GM23338 (cell line): Measurements from ENCODE around the gene GPR37L1. TPM values are rescaled to one million over a fixed set of nuclear protein-coding genes. Genes with fewer than 3 reads are reported as not detected.

Source experiments
- ATAC-seq: fragments of 200-7000 bp; cut with Tn5 transposase; 3 replicates; pipeline ENCODE4 v1.9.1; 2020
- DNase-seq: peaks from one replicate; pipeline ENCODE4 v3.0.0-alpha.2; 2015; ENCODE audit warnings: low spot score
- H2AFZ ChIP-seq: fragments of 200-600 bp; sonication (generic); 2 replicates; pipeline ENCODE4 v1.8.0; 2016; ENCODE audit warnings: antibody characterized with exemption, mild to moderate bottlenecking, moderate library complexity
- H3F3A ChIP-seq: fragments of 200-600 bp; sonication (generic); replicated peaks from 2 replicates; pipeline ENCODE4 v1.8.0; 2017; ENCODE audit warnings: antibody characterized with exemption, mixed run types, low read depth
- H3K27ac ChIP-seq: fragments of 200-600 bp; sonication (generic); 2 replicates; pipeline ENCODE4 v1.6.1; 2016; ENCODE audit warnings: low read depth
- H3K27me3 ChIP-seq: fragments of 200-600 bp; sonication (generic); 2 replicates; pipeline ENCODE4 v1.8.0; 2016; ENCODE audit warnings: mild to moderate bottlenecking, mixed run types, moderate library complexity; ENCODE audit not compliant: insufficient read depth
- H3K36me3 ChIP-seq: fragments of 200-600 bp; sonication (generic); 2 replicates; pipeline ENCODE4 v1.8.0; 2016; ENCODE audit warnings: mild to moderate bottlenecking; ENCODE audit not compliant: insufficient read depth
- H3K4me1 ChIP-seq: fragments of 200-600 bp; sonication (generic); 2 replicates; pipeline ENCODE4 v1.8.0; 2016; ENCODE audit warnings: mild to moderate bottlenecking, moderate library complexity; ENCODE audit not compliant: insufficient read depth
- H3K4me2 ChIP-seq: fragments of 200-600 bp; sonication (generic); 2 replicates; pipeline ENCODE4 v1.7.1; 2017; ENCODE audit warnings: mixed run types
- H3K4me3 ChIP-seq: fragments of 200-600 bp; sonication (generic); 2 replicates; pipeline ENCODE4 v1.6.1; 2016; ENCODE audit warnings: mixed run types
- H3K79me2 ChIP-seq: fragments of 200-600 bp; sonication (generic); replicated peaks from 2 replicates; pipeline ENCODE4 v1.8.0; 2017; ENCODE audit warnings: mild to moderate bottlenecking; ENCODE audit not compliant: insufficient read depth
- H3K9me2 ChIP-seq: fragments of 200-600 bp; sonication (generic); 2 replicates; pipeline ENCODE4 v1.8.0; 2017; ENCODE audit not compliant: insufficient read depth
- H4K20me1 ChIP-seq: fragments of 200-600 bp; sonication (generic); replicated peaks from 2 replicates; pipeline ENCODE4 v1.8.0; 2017; ENCODE audit warnings: mild to moderate bottlenecking; ENCODE audit not compliant: insufficient read depth
- H3K27ac Mint-ChIP-seq: 2 replicates; pipeline ENCODE4 v1.8.0; 2020; ENCODE audit warnings: inconsistent platforms, mild to moderate bottlenecking, moderate library complexity, mixed read lengths
- H3K27me3 Mint-ChIP-seq: 3 replicates; pipeline ENCODE4 v1.8.0; 2022; ENCODE audit warnings: low read depth, mild to moderate bottlenecking, moderate library complexity, mixed read lengths, inconsistent platforms; ENCODE audit not compliant: insufficient read depth, poor library complexity
- H3K36me3 Mint-ChIP-seq: 3 replicates; pipeline ENCODE4 v1.8.0; 2021; ENCODE audit warnings: low read depth, mild to moderate bottlenecking, inconsistent platforms, moderate library complexity, mixed read lengths
- H3K4me1 Mint-ChIP-seq: 3 replicates; pipeline ENCODE4 v1.8.0; 2020; ENCODE audit warnings: mild to moderate bottlenecking, inconsistent platforms, mixed read lengths
- H3K4me3 Mint-ChIP-seq: 3 replicates; pipeline ENCODE4 v1.8.0; 2021; ENCODE audit warnings: moderate library complexity, mild to moderate bottlenecking, inconsistent platforms, mixed read lengths
- H3K9me3 Mint-ChIP-seq: 3 replicates; pipeline ENCODE4 v1.8.0; 2020; ENCODE audit warnings: moderate library complexity, mild to moderate bottlenecking, inconsistent platforms, mixed read lengths
- CREB1 ChIP-seq: fragments of 250-450 bp; sonication (Bioruptor Pico); IDR thresholded peaks from 2 replicates; pipeline ENCODE4 v1.5.0; 2020; ENCODE audit warnings: low read depth, mild to moderate bottlenecking, moderate library complexity
- EZH2 ChIP-seq: fragments of 200-600 bp; sonication (generic); IDR thresholded peaks from one replicate; pipeline ENCODE4 v1.8.0; 2017; ENCODE audit warnings: antibody characterized with exemption, mild to moderate bottlenecking, low read depth; ENCODE audit not compliant: unreplicated experiment
- EZH2phosphoT487 ChIP-seq: fragments of 200-600 bp; sonication (generic); IDR thresholded peaks from one replicate; pipeline ENCODE4 v1.8.1; 2018; ENCODE audit warnings: antibody characterized with exemption; ENCODE audit not compliant: unreplicated experiment
- JUNB ChIP-seq: IDR thresholded peaks from one replicate; pipeline ENCODE4 v1.6.1; 2016; ENCODE audit warnings: antibody characterized with exemption; ENCODE audit not compliant: unreplicated experiment
- ZNF114 ChIP-seq: fragments of 250-450 bp; sonication (Bioruptor Pico); IDR thresholded peaks from 2 replicates; pipeline ENCODE4 v1.5.0; 2020; ENCODE audit warnings: mild to moderate bottlenecking, moderate library complexity
- ZNF331 ChIP-seq: fragments of 250-450 bp; sonication (Bioruptor Pico); IDR thresholded peaks from 2 replicates; pipeline ENCODE4 v1.5.0; 2020; ENCODE audit warnings: low read depth, mild to moderate bottlenecking, moderate library complexity
- polyA plus RNA-seq: library from polyadenylated mRNA; unstranded; fragments of >200 nt; fragmentation: Nextera tagmentation; extraction: Ambion mirVana; gene quantifications from 2 replicates; pipeline ENCODE4 v1.2.1, GENCODE V29; 2016
- total RNA-seq: library from RNA; depleted of rRNA; stranded (reverse); fragments of >200 nt; shearing (Covaris generic); gene quantifications from 2 replicates; pipeline ENCODE4 v1.2.3, GENCODE V29; 2014
- TF ChIP-seq, protein P1 (sequence below): IDR thresholded peaks from 2 replicates; pipeline ENCODE4 v1.6.1; 2016; ENCODE audit warnings: antibody characterized with exemption
- TF ChIP-seq, protein P2 (sequence below): fragments of 250-450 bp; sonication (Bioruptor Pico); IDR thresholded peaks from 2 replicates; pipeline ENCODE4 v1.5.0; 2020; ENCODE audit warnings: mild to moderate bottlenecking, moderate library complexity
- TF ChIP-seq, protein P3 (sequence below), 2 experiments: fragments of 200-600 bp in 1 of 2; sonication (generic) in 1 of 2; conservative IDR thresholded peaks; 2 replicates each; pipeline versions ENCODE4 v1.5.1 to v1.6.1; 2016 to 2017; ENCODE audit warnings: antibody characterized with exemption in 2 of 2, low read depth in 2 of 2, mild to moderate bottlenecking in 2 of 2, moderate library complexity in 1 of 2
- TF ChIP-seq, protein P4 (sequence below): IDR thresholded peaks from one replicate; pipeline ENCODE4 v1.6.1; 2018; ENCODE audit warnings: antibody characterized with exemption; ENCODE audit not compliant: unreplicated experiment

Gene GPR37L1
- total and polyA plus RNA-seq, 2 experiments from 2014 or later: 0.08 to 0.21 TPM

DNA sequence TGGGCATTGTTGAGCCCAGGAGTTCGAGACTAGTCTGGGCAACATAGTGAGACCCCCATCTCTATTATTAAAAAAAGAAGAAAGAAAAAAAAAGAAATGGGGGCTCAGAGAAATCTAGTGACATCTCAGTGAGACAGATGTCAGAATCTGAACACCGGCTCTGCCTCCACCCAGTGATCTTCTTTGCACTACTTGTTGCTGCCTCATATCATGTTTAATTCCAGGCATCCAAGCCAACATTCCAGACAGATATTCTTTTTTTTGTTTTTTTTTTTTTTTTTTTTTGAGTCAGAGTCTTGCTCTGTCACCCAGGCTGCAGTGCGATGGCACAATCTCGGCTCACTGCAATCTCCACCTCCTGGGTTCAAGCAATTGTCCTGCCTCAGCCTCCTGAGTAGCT, 26.8 kb downstream of the GPR37L1 start:
- H2AFZ ChIP-seq: no peak overlapping the region
- no peaks in the 10 kb centered on the region for H3F3A ChIP-seq
- H3K27me3 ChIP-seq: 0 out of 2 replicates have a peak, but pooled peaks cover 7% of the 10 kb centered on the region
- DNase-seq (no peak), ATAC-seq (no peak)
- H3K27me3 Mint-ChIP-seq: peaks cover 10% of the 10 kb centered on the region
- peaks cover 12% of the 10 kb centered on the region for H3K4me1 Mint-ChIP-seq
- H3K9me2 ChIP-seq: no peaks in the 10 kb centered on the region
- no peak overlapping the region for H3K4me3 Mint-ChIP-seq
- TF ChIP-seq JUNB (no peak), EZH2phosphoT487 (no peak), ZNF331 (CRISPR knock-in tag) (no peak), ZNF114 (CRISPR knock-in tag) (no peak), CREB1 (CRISPR knock-in tag) (no peak), EZH2 (no peak)
- TF ChIP-seq, protein P1, sequence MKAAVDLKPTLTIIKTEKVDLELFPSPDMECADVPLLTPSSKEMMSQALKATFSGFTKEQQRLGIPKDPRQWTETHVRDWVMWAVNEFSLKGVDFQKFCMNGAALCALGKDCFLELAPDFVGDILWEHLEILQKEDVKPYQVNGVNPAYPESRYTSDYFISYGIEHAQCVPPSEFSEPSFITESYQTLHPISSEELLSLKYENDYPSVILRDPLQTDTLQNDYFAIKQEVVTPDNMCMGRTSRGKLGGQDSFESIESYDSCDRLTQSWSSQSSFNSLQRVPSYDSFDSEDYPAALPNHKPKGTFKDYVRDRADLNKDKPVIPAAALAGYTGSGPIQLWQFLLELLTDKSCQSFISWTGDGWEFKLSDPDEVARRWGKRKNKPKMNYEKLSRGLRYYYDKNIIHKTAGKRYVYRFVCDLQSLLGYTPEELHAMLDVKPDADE: no peak
- TF ChIP-seq, protein P2, sequence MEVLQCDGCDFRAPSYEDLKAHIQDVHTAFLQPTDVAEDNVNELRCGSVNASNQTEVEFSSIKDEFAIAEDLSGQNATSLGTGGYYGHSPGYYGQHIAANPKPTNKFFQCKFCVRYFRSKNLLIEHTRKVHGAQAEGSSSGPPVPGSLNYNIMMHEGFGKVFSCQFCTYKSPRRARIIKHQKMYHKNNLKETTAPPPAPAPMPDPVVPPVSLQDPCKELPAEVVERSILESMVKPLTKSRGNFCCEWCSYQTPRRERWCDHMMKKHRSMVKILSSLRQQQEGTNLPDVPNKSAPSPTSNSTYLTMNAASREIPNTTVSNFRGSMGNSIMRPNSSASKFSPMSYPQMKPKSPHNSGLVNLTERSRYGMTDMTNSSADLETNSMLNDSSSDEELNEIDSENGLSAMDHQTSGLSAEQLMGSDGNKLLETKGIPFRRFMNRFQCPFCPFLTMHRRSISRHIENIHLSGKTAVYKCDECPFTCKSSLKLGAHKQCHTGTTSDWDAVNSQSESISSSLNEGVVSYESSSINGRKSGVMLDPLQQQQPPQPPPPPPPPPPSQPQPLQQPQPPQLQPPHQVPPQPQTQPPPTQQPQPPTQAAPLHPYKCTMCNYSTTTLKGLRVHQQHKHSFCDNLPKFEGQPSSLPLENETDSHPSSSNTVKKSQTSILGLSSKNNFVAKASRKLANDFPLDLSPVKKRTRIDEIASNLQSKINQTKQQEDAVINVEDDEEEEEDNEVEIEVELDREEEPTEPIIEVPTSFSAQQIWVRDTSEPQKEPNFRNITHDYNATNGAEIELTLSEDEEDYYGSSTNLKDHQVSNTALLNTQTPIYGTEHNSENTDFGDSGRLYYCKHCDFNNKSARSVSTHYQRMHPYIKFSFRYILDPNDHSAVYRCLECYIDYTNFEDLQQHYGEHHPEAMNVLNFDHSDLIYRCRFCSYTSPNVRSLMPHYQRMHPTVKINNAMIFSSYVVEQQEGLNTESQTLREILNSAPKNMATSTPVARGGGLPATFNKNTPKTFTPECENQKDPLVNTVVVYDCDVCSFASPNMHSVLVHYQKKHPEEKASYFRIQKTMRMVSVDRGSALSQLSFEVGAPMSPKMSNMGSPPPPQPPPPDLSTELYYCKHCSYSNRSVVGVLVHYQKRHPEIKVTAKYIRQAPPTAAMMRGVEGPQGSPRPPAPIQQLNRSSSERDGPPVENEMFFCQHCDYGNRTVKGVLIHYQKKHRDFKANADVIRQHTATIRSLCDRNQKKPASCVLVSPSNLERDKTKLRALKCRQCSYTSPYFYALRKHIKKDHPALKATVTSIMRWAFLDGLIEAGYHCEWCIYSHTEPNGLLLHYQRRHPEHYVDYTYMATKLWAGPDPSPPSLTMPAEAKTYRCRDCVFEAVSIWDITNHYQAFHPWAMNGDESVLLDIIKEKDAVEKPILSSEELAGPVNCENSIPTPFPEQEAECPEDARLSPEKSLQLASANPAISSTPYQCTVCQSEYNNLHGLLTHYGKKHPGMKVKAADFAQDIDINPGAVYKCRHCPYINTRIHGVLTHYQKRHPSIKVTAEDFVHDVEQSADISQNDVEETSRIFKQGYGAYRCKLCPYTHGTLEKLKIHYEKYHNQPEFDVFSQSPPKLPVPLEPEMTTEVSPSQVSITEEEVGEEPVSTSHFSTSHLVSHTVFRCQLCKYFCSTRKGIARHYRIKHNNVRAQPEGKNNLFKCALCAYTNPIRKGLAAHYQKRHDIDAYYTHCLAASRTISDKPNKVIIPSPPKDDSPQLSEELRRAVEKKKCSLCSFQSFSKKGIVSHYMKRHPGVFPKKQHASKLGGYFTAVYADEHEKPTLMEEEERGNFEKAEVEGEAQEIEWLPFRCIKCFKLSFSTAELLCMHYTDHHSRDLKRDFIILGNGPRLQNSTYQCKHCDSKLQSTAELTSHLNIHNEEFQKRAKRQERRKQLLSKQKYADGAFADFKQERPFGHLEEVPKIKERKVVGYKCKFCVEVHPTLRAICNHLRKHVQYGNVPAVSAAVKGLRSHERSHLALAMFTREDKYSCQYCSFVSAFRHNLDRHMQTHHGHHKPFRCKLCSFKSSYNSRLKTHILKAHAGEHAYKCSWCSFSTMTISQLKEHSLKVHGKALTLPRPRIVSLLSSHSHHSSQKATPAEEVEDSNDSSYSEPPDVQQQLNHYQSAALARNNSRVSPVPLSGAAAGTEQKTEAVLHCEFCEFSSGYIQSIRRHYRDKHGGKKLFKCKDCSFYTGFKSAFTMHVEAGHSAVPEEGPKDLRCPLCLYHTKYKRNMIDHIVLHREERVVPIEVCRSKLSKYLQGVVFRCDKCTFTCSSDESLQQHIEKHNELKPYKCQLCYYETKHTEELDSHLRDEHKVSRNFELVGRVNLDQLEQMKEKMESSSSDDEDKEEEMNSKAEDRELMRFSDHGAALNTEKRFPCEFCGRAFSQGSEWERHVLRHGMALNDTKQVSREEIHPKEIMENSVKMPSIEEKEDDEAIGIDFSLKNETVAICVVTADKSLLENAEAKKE (CRISPR knock-in tag): no peak
- TF ChIP-seq, protein P3, sequence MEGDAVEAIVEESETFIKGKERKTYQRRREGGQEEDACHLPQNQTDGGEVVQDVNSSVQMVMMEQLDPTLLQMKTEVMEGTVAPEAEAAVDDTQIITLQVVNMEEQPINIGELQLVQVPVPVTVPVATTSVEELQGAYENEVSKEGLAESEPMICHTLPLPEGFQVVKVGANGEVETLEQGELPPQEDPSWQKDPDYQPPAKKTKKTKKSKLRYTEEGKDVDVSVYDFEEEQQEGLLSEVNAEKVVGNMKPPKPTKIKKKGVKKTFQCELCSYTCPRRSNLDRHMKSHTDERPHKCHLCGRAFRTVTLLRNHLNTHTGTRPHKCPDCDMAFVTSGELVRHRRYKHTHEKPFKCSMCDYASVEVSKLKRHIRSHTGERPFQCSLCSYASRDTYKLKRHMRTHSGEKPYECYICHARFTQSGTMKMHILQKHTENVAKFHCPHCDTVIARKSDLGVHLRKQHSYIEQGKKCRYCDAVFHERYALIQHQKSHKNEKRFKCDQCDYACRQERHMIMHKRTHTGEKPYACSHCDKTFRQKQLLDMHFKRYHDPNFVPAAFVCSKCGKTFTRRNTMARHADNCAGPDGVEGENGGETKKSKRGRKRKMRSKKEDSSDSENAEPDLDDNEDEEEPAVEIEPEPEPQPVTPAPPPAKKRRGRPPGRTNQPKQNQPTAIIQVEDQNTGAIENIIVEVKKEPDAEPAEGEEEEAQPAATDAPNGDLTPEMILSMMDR (conservative IDR thresholded peaks at IDR 0.05; ENCODE audit: low read depth in 2 of 2): no peak
- TF ChIP-seq, protein P4, sequence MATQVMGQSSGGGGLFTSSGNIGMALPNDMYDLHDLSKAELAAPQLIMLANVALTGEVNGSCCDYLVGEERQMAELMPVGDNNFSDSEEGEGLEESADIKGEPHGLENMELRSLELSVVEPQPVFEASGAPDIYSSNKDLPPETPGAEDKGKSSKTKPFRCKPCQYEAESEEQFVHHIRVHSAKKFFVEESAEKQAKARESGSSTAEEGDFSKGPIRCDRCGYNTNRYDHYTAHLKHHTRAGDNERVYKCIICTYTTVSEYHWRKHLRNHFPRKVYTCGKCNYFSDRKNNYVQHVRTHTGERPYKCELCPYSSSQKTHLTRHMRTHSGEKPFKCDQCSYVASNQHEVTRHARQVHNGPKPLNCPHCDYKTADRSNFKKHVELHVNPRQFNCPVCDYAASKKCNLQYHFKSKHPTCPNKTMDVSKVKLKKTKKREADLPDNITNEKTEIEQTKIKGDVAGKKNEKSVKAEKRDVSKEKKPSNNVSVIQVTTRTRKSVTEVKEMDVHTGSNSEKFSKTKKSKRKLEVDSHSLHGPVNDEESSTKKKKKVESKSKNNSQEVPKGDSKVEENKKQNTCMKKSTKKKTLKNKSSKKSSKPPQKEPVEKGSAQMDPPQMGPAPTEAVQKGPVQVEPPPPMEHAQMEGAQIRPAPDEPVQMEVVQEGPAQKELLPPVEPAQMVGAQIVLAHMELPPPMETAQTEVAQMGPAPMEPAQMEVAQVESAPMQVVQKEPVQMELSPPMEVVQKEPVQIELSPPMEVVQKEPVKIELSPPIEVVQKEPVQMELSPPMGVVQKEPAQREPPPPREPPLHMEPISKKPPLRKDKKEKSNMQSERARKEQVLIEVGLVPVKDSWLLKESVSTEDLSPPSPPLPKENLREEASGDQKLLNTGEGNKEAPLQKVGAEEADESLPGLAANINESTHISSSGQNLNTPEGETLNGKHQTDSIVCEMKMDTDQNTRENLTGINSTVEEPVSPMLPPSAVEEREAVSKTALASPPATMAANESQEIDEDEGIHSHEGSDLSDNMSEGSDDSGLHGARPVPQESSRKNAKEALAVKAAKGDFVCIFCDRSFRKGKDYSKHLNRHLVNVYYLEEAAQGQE: no peak
- peaks cover 8% of the 10 kb centered on the region for H3K4me1 ChIP-seq
- H3K9me3 Mint-ChIP-seq: no peaks in the 10 kb centered on the region; the same call in 2 of the 3 replicates
- H3K36me3 ChIP-seq: no peaks in the 10 kb centered on the region
- no peak overlapping the region for H3K27ac ChIP-seq
- H3K36me3 Mint-ChIP-seq: no peaks in the 10 kb centered on the region
- no peak overlapping the region for H3K27ac Mint-ChIP-seq
- H4K20me1 ChIP-seq: no peaks in the 10 kb centered on the region
- H3K79me2 ChIP-seq: no peaks in the 10 kb centered on the region
- no peak overlapping the region for H3K4me3 ChIP-seq
- no peak overlapping the region for H3K4me2 ChIP-seq
